Effector CD8-positive, alpha-beta T cell (primary cell): ENCODE measurements around the gene RHOBTB1.

ENCODE experiments used
- DNase-seq: peaks from one replicate; lab custom pipeline; 2025; lab: John Stamatoyannopoulos, UW

Gene RHOBTB1

DNA sequence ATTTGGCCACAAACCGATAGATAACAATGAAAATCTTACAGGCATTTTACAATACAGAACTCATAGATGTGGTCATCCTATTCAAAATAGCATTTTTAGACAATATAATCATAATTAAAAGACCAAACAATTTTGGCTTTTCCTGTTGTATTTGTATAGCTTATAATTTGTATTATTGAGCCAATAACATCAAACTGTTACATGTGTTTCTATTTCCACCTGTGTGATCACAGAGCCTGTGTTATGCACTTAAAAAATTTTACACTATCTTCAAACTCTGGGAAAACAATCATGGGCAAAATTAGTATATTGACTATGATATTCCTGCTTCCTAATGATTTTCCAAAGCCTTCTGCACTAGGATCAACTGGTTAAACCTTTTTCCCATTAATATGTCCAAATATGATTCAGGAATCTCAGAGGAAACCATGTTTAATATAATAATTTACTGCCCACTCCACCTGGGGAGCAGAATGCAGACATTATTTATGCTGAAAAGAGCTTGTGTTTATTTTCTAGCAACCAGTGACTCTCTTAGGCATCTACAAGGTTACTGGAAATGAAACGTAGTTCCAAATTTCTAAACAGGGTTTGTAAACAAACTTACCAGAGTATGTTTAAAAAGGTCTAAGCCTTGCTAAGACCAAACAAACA, 1.7 kb downstream of the RHOBTB1 start:
- DNase-seq, result no peak

DNA sequence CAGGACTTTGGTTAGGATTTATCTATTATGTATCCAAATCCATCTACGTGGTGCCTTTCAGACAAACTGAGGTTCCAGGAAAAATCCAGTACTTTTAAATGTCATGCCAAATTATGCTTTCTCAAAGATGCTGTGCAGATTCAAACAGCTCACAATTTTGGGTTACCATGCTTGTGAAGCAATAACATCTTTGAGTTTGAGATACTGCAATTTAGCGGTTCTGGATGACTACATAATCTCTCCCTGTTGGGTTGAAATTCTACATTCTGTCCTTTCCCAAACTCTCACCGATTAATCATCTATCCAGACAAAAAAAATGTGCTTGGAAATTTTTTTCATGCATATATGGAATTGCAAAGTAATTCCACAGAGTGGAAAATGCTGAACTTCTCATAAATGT, 3.5 kb downstream of the RHOBTB1 start:
- no peak for DNase-seq

DNA sequence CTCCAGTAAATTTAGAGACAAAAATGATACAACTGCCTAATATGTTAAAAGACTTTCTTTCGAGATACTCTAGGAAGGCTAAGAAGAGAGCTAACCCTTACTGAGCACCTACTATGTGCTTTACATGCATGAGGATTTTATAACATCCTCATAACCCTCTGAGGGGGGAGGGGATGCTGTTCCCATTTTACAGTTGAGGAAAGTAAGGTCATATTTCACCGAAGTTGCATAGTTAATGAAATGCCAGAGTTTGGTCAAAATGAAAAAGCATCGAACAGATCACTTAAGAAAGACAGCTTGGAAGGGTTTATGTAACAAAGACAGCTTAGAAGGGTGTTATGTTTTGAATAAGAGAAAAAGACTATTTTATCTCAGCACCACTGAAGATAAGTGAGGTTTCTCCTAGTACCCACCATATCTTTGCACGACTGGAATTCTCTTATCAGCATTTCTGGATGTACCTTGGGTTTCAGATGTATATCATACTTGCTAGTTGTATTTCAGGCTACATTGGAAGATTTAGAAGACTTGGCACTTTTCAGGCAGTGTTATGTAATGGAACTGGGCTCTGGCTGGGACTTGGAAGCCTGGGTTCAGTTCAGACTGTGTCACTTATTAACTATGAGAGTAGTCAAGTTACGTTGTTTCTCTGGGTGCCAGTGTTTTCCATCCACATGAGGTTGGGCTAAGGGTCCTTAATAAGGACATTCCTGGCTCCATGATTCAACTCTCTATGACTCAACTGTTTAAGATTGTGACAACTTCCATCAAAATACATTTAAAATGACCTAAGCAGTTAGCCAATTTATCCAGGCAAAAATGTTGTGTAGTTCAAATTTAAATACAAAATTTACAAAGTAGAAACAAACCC, 6.0 kb downstream of the RHOBTB1 start:
- no peak for DNase-seq

DNA sequence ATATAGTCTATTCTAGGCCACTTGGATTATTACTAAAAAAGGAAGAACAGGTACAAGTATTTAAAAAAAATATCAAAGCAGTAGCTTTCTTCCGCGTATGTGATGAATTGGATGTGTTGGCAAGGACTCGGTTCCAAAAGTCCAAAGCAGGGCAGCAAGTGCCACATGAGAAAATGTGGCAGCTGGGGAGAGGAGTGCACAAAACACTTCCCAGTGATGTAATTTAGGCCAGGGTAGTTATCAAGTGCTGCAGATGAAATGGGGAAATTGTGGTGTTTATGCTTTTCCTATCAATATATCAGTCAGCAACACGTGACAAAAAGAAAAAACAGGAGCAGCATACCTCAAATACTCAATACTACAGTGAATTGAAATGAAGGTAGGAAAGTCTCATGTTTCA, 7.0 kb downstream of the RHOBTB1 start:
- no peak for DNase-seq

DNA sequence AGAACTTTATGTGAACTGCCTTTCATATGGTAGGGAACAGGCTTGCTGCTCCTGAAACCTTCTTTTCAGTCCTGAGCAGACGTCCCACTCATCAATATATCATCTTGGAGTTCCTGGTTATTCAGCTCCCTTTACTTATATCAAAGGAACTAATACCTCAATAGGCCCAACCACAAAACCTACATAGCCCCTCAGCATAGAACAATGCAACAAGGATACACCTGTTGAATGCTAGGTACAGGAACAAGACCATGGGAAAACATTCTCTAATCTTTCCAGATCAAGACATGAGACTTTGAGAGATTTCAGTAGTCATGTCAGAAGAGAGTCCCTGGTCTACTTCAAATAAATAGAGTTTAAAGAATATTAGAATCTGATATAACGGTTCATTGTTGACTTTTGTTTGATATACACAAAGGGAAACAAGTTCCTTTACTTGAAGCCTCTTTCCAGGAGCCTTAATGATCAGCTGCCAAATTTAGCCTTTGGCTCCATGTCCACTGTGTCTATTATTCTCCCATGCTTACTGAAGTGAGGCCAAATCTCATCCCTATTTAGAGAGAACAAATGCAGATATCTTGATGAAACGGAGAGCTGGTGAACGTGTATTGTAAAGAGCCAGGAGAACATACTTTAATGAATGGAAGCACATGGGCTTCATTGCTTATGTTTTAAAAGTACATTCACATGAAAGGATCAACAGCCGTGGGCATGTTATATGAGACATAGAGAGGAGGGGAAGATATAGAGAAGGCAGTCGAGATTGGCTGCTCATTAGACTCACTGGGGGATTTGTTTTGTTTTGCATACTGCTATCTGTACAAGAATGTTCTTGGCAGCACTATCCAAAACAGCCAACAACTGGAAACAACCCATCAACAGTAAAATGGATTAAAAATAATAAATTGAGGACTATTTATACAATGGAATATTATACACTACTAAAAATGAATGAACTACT, 9.5 kb downstream of the RHOBTB1 start:
- no peak for DNase-seq

DNA sequence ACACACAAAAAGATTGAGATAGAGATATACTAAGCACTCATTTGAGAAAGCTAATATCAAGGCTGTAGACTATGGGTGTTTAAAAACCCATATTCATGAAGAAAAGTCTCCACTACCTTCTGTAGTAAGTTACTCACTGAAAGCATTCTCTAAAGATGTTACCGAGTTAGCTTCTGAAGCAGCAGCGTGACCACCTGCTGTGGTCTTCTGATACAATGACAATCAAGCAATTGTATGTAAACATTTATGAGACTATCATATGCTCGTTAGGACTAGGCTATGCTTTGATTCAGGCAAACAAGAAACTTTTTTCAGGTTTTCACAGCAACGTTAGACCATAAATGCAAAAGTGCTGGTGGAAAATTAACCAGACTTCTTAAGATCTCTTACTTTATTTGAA, 11.2 kb downstream of the RHOBTB1 start:
- no peak for DNase-seq

DNA sequence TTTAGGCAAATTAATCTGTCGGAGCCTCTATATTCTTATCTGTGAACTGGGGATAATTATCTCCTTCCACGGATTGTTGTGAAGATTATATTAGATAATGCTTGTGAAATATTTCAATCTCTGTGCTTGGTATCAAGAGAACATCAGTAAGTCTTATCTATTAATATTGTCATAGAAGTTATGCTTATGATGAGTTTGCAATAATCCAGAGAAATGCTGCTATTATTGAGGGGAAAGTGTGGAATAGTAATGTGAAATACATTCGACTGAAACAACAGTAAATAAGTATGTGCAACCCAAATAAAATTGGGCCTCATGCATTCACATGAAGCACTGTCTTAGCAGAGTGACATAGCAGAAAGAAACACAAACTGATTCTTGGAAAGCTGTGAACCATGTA, 13.7 kb downstream of the RHOBTB1 start:
- DNase-seq, result no peak

DNA sequence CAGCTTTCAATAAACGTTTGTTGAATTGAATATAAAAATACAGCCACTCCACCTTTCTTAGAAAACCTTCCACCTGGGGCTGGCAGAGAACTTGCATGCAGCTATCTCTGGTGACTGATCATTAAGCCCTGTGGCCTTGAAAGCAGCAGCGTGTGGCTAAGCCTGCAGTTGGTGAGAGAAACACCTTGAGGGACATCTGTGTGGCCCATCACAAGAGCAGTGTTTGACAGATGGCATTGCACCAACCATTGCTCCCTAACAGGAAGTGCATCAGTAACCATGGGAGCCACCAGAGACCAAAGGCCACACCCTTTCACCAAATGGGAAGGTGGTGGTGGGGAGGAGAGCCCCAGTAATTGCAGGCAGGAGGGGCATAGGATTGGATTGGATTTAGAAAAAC, 22.4 kb downstream of the RHOBTB1 start:
- DNase-seq, result no peak

DNA sequence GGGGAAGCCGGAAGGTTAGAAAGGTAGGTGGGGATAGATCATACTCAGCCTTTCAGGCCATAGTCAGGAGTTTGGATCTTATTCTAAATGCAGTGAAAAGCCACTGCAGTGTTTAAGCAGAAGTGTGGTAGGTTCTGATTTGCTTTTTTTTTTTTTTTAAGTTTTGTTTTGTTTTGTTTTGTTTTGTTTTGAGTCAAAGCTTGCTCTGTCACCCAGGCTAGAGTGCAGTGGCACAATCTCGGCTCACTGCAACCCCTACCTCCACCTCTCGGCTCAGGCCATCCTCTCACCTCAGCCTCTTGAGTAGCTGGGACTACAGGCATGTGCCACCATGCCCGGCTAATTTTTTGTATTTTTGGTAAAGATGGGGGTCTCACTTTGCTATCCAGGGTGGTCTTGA, 23.5 kb downstream of the RHOBTB1 start:
- no peak for DNase-seq

DNA sequence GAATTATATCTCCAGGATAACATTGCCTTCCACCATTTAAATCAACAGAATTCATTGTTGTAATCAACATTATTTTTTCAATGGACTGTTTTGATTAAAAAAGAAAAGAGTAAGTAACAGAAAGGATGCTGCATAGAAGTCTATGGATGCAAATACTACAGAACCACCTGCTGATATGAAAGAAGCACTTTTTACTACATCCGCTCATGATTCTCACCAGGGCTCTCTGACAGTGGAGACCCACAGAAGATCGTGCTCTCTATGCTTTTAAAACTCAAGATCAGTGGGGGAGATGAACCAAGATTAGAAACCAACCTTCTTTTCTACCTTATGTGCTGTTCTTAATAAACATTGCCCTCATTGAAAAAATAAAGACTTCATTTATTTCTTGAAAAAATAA, 24.4 kb downstream of the RHOBTB1 start:
- DNase-seq, result no peak

DNA sequence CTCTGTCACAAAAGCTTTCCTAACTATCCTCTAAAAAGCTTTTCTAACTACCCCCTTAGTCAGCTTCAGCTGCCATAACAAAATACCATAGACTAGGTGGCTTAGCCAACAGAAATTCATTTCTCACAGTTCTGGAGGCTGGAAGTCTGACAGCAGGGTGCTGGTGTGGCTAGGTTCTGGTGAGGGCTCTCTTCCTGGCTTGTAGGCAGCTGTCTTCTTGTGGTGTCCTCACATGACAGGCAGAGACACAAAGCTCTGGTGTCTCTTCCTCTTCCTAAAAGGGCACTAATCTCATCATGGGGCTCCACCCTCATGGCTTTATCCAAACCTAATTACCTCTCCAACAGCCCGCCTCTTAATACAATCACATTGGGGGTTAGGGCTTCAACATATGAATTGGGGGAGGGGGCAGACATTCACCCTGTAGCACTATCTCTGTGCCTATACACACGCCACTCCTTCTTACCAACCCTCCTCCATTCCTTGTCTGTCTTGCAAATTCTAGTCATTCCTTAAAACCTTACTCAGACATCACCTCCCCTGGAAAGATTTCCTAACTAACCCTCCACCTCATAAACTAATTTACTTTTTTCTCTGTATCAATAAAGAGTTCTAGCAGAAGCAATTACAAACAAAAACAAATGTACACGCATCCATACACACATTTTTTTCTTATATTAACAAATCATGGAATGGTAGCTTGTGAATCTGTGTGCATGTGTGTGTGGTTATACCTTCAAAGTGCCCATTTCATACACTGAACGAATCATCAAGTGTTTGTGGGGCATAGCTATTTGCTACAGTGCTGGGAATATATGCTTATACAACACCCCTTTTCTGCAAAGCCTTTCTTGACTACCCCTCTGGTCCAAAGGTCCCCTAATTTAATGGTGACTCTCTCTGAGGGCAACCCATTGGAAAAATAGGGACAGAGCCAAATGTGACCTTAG, 26.4 kb downstream of the RHOBTB1 start:
- DNase-seq, result no peak

DNA sequence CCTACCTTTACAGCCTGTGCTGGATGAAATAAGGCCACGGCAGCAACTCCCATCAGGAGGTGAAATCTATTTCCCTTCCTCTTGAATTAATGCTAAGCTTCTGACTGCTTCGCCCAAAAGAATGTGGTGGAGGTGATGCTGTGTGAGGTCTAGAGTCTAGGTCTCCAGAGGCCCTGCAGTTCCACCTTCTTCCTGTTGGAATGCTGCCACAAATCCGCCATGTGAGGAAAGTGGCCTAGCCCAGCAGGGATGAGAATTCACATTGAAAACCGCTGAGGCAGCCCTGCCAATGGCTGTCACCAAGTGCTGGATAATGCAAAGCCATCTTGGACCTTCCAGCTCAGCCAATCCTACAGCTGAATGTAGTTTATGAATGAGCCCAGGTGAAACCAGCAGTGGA, 28.0 kb downstream of the RHOBTB1 start:
- no peak for DNase-seq

DNA sequence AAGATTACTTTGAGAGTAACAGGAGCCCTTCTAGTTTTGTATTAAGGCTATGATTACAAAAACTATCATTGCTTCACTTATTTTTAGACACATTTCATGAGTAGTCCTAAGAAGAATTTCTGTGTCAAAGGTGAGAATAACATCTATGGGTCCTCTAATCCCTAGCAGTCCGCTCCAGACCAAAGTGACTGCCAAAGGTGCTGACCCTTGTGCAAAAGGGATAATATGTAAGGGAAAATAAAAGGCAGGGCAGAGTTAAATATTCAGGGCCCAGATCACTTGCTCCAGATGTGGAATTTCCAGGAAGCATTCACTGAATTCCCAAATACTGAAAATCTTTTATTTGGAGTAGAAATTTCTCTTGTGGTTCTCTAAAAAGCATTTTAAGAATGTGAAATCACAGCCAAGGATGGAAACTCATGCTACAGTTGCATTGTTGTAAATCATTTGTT, 29.3 kb downstream of the RHOBTB1 start:
- no peak for DNase-seq

DNA sequence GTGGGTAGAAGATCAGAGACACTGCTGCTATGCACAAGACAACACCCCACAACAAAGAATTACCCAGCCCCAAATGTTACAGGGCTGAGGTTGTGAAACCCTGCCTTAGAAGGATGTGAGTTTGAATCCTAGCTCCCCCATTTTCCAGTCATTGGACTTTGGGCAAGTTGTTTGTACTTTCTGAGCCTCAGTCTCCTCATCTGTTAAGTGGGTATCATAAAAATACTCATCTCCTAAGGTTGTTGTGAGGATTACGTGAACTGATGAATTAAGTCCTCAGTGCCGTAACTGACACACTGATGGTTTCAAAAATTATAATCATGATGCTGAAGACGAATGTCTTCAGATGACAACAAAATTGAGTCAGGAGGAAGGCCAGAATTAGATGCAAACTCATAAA, 30.3 kb downstream of the RHOBTB1 start:
- no peak for DNase-seq

DNA sequence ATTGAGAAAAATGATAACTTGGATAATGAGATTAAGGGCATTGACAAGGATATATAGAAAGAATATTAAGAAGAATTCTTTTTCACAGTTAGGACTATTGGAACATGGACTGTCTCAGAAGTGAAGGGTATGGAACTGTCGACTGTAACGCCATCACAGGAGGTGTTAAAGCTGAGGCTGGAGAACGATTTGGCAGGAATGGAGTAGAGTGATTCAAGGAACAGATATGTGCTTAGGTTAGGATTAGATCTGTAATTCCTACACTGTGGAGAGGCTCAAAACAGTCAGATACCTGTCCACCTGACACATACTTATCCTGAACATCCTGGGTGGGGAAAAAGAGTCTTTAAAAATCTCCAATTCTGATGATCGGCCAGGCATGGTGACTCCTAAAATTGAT, 30.9 kb downstream of the RHOBTB1 start:
- no peak for DNase-seq

DNA sequence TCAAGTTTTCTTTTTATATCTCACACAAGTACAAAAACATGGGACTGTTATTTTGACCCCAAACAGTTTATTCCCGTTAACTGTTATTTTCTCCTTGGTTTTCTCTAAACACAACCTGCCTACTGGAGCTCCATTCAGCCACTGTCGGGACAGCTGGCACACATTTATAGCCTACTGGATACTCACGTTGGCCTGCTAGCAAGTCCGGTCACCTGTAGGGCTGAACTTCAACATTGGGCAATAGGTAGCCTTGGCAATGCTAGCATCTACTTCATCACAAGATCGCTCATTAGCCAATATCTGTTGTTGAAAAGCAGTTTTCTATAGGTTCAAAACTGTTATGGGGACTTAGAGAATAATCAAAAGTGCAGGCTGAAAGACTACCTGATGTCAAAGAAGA, 32.3 kb downstream of the RHOBTB1 start:
- no peak for DNase-seq

DNA sequence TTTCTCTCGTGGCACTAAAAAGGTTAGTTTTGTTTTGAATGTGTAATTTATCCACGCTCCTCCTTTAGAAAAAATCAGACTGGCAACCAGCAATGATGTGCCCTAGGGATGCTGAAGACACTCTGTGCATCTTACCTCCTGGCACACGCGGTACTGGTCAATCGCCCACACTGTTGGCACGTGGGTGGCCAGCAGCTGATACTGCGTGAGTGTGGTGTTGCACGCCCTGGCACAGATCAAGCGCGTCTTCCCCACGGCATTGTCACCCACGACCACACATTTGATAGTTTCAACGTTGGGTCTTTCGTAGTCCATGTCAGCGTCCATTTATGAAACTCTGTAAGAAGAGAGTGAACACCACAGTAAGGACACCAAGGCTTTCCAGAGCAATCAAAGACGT, 32.8 kb downstream of the RHOBTB1 start:
- no peak for DNase-seq

DNA sequence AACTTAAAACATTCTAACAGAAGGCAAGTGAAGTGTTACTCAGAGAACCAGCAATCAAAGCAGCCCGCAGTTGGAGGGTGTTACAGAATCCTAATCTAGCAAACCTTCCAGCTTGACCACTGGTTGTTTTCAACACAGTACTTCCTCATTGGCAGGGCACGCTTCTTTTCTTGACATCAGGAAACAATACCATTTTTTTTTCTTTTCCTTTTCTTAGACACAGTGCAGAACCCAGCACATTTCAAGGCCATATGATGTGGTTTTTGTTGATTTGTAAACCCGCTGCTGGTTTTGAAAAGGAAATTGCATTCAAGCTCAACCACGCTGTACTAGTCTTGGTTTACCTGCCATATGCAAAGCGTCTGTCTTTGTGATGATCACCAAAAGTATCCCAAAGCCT, 33.4 kb downstream of the RHOBTB1 start:
- DNase-seq, result no peak

DNA sequence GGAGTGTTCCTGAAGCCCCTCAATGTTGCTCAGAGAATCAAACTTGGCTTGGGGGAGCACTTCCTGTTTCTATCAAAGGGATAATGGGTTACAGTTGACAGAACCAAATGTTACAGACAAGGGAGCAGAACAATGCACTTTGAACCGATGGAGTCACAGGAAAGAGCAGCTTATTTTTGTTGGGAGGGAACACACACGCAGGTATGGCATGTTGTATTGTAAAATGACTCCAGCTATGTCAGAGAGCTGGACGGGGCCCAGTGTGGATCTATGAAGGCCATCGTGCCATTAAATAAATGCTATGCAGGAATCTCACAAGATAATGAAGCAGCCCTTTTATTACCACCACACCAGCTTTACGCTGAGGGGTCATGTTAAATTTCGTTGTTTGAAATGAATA, 35.1 kb downstream of the RHOBTB1 start:
- no peak for DNase-seq

DNA sequence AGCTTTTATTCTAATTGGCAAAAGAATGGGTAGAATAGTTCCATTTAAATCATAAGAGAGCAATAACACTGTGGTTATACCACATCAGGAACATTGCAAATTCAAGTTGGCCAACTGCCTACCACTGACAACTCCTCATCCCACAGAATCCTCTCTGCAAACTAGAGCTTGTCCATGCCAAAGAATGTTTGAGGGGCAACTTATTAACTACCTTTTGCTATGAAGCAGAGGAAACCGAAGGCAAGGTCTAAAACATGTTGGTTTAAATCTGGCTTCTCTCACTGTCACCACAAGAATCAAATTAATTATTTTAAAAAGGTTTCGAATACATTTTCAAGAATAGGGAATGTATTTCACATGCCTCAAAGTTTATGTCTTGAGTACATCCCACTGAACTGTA, 36.0 kb downstream of the RHOBTB1 start:
- DNase-seq, result no peak

DNA sequence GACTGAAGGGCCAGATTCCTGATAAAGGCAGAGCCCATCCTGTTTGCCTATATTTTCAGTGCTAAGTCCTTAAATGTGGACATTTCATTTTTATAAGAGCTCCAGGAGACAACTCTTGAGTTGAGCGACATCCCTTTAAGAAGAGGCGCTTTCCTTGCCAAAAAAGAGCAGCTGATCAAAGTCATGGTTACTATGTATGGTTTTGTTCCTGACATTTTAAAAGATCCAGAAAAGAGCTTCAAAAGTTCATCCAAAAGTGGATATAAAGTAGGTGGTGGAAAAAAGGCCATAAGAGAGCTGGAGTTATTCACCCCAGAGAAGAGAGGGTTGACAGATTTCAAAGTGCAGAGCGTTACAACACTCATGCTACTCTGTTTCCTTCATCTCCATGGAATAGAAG, 36.7 kb downstream of the RHOBTB1 start:
- no peak for DNase-seq
